Spleen (tissue), 7 donors: ENCODE data around the gene SMARCD2.

ENCODE experiments used
- POLR2A ChIP-seq, 3 donors: fragments of 450-650 bp; IDR thresholded peaks; one replicate each; pipeline ENCODE4 v1.5.1; 2017; ENCODE audit warnings: antibody characterized with exemption in 3 of 3, mild to moderate bottlenecking in 1 of 3
- POLR2AphosphoS5 ChIP-seq, 3 donors: sonication (generic); formaldehyde crosslinking; IDR thresholded peaks; one replicate each; pipeline ENCODE4 v1.5.1; 2017; ENCODE audit warnings: antibody characterized with exemption in 3 of 3
- TF ChIP-seq, protein P1 (sequence below), 11 experiments: fragments of 200-600 bp in 7 of 11; fragments of 450-650 bp in 4 of 11; sonication (generic) in 4 of 11; IDR thresholded peaks in 8 of 11; conservative IDR thresholded peaks in 3 of 11; 1 replicate in 7 of 11; 2 replicates in 4 of 11; pipeline versions ENCODE4 v1.4.0 to v1.8.0; 2016 to 2021; ENCODE audit warnings: antibody characterized with exemption in 11 of 11, inconsistent platforms in 4 of 11, mild to moderate bottlenecking in 1 of 11
- donor health status: DM: no; HTN: no; CAD: no; lungs with moderate emphysema.
- donor health status: DM: no; HTN: no; CAD: no.
- donor health status: DM: no; HTN: no; CAD: no.

DNA sequence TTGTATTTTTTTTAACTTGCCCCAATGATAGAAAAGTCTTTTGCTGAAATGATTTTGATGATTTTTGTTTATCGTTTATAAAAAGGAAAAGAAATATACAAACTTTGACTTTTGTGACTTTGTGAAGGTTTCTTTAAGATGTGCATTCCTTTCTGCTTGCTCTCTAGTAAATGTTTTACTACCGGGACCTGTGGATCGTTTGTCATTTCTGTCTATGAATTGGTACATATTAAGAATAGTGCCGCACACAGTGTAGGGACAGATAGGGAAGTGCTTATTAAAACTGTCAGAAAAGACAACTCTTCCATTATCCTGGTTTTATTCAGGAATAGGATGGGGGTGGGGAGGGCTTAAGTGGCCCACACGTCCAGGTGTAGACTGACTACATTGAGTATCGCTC lies 23.4 kb downstream of the SMARCD2 start:
- TF ChIP-seq, protein P1, sequence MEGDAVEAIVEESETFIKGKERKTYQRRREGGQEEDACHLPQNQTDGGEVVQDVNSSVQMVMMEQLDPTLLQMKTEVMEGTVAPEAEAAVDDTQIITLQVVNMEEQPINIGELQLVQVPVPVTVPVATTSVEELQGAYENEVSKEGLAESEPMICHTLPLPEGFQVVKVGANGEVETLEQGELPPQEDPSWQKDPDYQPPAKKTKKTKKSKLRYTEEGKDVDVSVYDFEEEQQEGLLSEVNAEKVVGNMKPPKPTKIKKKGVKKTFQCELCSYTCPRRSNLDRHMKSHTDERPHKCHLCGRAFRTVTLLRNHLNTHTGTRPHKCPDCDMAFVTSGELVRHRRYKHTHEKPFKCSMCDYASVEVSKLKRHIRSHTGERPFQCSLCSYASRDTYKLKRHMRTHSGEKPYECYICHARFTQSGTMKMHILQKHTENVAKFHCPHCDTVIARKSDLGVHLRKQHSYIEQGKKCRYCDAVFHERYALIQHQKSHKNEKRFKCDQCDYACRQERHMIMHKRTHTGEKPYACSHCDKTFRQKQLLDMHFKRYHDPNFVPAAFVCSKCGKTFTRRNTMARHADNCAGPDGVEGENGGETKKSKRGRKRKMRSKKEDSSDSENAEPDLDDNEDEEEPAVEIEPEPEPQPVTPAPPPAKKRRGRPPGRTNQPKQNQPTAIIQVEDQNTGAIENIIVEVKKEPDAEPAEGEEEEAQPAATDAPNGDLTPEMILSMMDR (IDR thresholded peaks at IDR 0.05 in 8 of 11, conservative IDR thresholded peaks at IDR 0.05 in 3 of 11) = no peak
- no peak for TF ChIP-seq POLR2AphosphoS5 (IDR thresholded peaks at IDR 0.05)
- no peak for TF ChIP-seq POLR2A (IDR thresholded peaks at IDR 0.05)
